Endothelial cell of umbilical vein (primary cell): Measurements from ENCODE around the gene CYP11A1.

ENCODE experiments used
- CTCF ChIP-seq, 2 donors: IDR thresholded peaks; 1 replicate in 1 of 2; 2 replicates in 1 of 2; pipeline ENCODE4 v1.5.1; 2011; ENCODE audit warnings: low read length in 2 of 2, mild to moderate bottlenecking in 2 of 2, moderate library complexity in 2 of 2, control low read depth in 1 of 2, inconsistent platforms in 1 of 2, low read depth in 1 of 2; ENCODE audit not compliant: insufficient read depth in 1 of 2; ENCODE audit errors: extremely low read depth in 1 of 2
- EZH2 ChIP-seq: IDR thresholded peaks from 2 replicates; pipeline ENCODE4 v1.6.1; 2012; ENCODE audit warnings: borderline replicate concordance, low read depth, mild to moderate bottlenecking, moderate library complexity, low read length, inconsistent platforms; ENCODE audit not compliant: severe bottlenecking
- MAX ChIP-seq: IDR thresholded peaks from 2 replicates; pipeline ENCODE4 v1.6.1; 2011; ENCODE audit not compliant: insufficient read depth, insufficient read length
- POLR2A ChIP-seq: IDR thresholded peaks from 2 replicates; pipeline ENCODE4 v1.6.1; 2012; ENCODE audit warnings: low read depth, mild to moderate bottlenecking, control low read depth, low read length

GRCh38 chr15:74333093-74333492, 34.4 kb downstream of the CYP11A1 start:
- TF ChIP-seq CTCF (IDR thresholded peaks at IDR 0.05; ENCODE audit: extremely low read depth in 1 of 2, insufficient read depth in 1 of 2, low read depth in 1 of 2, low read length in 2 of 2) (no peak), POLR2A (no peak), MAX (no peak), EZH2 (no peak)
